NOMO-1 (cell line): ENCODE data around the gene PPP2R5C.
"Not testable (repeated sequence)": the region's sequence is repeated elsewhere in the genome, so short reads cannot be mapped to it uniquely, and the experiment has no call there.

Source experiments
- DNase-seq, 2 experiments: peaks; one replicate each; lab custom pipeline; 2025; ENCODE audit not compliant: unreplicated experiment in 2 of 2; lab: John Stamatoyannopoulos, UW

The PPP2R5C gene

GRCh38 chr14:101780390-101780789 lies 18.9 kb downstream of the PPP2R5C start:
- DNase-seq = no peak

GRCh38 chr14:101780887-101781239 lies 19.4 kb downstream of the PPP2R5C start:
- no peak for DNase-seq

GRCh38 chr14:101781240-101782061 lies 19.9 kb downstream of the PPP2R5C start:
- no peak for DNase-seq

- no peak for DNase-seq
Measured at GRCh38 chr14:101783260-101784016, 21.9 kb downstream of the PPP2R5C start.

- DNase-seq = no peak
Measured at GRCh38 chr14:101784631-101785030, 23.1 kb downstream of the PPP2R5C start.

- DNase-seq = no peak
Measured at GRCh38 chr14:101788016-101788635, 26.6 kb downstream of the PPP2R5C start.

GRCh38 chr14:101789222-101789621 lies 27.7 kb downstream of the PPP2R5C start:
- no peak for DNase-seq

- peak in 1 of 2 experiments; percentile 36 for DNase-seq
Measured at GRCh38 chr14:101790232-101790631, 28.7 kb downstream of the PPP2R5C start.

- peak in 1 of 2 experiments; percentile 23 for DNase-seq
Measured at GRCh38 chr14:101791919-101792572, 30.5 kb downstream of the PPP2R5C start.

- DNase-seq = no peak
Measured at GRCh38 chr14:101796016-101796415, 34.5 kb downstream of the PPP2R5C start.

GRCh38 chr14:101796479-101796878 lies 35.0 kb downstream of the PPP2R5C start:
- no peak for DNase-seq

GRCh38 chr14:101797856-101798255 lies 36.3 kb downstream of the PPP2R5C start:
- DNase-seq = no peak

GRCh38 chr14:101804373-101804772 lies 42.9 kb downstream of the PPP2R5C start:
- not testable (repeated sequence) for DNase-seq

- not testable (repeated sequence) for DNase-seq
Measured at GRCh38 chr14:101806252-101806651, 44.7 kb downstream of the PPP2R5C start.

- DNase-seq = no peak
Measured at GRCh38 chr14:101808020-101808641, 46.6 kb downstream of the PPP2R5C start.

- DNase-seq = peak in 1 of 2 experiments; percentile 41
Measured at GRCh38 chr14:101808894-101809670, 47.6 kb downstream of the PPP2R5C start.

- peak; percentile 94 to 97 for DNase-seq
Measured at GRCh38 chr14:101809671-101810514, 48.4 kb downstream of the PPP2R5C start.

GRCh38 chr14:101810897-101811621 lies 49.5 kb downstream of the PPP2R5C start:
- no peak for DNase-seq
